Activated T-cell treated with anti-CD3 and anti-CD28 coated beads for 4 hours (primary cell): ENCODE measurements around the gene FRY.

Experiments
- DNase-seq: peaks from one replicate; pipeline ENCODE4 v3.0.0-alpha.2; 2020

FRY gene

DNA sequence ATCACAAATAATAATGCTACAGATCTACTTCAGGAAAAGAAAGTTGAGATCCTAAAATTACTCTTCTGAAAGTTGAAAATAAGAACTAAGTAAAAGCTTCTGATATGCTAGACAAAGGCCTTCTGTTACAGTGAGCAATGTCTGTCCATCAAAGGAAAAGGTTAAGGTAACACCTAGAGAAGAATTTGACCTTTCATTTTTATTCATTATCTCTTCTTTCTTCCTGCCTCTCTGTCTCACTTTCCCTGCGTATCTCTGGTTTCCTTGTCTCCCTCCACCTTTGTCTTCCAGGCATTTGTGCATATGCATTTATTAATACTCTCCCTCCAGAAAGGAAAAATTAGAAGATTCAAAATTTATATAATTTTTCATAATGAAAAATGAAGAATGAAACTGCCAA lies 234.6 kb downstream of the FRY start:
- DNase-seq = no peak

DNA sequence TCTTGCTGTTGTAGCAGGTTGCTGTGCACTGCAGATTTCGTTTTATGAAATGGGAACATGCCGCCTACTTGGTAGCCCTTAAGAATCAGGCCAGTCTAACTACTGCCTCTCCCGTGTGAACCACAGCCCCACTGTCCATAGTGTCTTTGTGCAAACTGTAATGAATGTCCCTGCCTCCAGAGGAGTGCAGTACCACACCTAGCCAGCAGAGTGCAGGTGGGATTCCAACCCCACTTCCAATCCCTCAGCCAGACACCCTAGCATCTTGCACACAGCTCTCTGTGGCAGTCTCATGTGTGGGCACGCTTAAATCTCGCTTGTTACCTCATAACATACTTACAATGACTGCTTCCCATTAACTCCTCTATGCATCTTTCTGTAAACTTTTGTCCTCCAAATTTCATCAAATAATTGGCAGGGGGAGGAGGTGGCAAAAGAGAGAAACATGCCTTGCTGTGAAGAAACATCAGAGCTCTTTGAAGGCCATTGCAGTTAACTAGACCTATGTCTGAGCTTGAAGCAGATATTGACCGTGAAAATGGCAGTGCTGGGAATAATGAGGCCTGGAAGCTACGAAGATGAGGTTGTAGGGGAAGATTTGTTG lies 236.4 kb downstream of the FRY start:
- DNase-seq = peak; percentile 40

DNA sequence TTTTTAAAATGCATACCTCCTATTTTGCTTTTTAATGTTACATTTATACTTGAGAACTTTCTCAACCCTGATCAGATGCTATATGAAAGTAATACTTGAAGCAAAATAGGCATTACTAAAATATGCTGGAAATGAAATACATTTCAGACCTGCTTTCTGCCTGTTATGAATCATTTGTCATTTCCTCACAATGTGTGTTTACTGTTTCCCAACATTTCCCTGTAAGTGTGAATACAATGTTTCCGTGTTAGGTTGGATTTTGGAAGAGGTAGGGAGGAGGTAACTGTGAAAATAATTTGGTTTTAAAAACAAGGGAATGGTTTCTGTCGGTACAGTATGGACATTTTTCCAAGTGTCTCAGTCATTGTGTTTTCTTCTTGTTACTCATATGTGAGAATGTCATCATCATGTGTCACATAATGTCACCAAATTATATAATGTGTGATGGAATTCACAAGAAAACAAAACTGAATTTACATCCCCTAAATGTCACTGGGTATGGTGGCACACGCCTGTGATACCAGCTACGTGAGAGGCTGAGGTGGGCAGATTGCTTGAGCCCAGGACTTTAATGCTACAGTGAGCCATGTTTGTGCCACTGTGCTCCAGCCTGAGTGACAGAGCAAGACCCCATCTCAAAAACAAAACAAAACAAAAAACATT lies 240.6 kb downstream of the FRY start:
- DNase-seq = no peak

DNA sequence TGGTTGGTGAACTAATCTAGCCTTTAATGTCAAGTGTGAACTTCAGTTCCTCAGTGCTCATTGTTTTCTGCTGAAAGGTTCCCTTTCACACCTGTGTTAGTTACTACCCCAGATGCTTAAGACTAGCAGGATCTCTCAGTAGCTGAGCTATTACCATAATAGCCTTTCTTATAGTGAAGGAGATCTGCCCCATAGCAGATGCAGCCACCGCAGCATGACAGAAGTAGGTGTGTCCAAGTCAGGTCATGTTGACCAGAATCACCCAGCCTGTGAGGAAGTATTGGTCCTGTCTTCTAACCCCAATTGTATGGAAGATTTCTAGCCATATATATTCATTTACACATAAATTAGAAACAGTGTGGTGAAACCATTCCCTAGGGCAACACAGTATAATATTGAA lies 246.3 kb downstream of the FRY start:
- no peak for DNase-seq

DNA sequence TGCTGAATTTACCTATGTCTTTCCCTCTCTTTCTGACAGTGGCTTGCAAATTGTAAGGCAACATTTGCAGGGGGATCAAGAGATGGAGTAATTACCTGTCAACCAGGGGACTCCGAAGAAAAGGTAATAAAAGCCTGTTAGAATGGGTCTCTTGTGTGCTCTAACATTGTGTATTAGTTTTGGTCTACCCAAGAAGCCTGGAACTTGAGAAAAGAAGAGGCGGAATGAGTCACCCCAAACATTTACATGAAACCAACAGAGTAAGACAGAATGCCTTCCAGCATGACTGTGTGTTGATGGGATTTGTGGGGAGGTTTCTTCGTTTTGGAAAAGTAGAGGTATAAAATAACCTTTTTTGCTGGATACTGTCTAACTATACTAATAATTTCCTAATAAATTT lies 246.9 kb downstream of the FRY start:
- no peak for DNase-seq

DNA sequence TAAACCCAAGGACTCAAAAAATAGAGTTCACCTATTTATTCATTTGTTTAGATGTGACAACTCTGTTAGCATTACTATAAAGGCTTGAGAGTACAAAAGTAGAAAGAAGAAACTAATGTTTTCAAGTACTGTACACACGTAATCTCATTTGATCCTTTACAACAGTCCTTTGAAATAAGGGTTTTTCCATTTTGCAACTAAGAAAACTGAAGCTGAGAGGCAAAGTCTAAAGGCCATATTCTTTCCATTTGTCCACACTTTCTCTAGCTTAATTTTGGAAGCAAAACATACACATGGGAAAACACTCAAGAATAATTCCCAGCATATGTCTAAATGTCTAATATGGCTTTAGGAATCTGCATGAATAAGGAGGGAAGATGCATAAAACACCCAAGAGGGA lies 249.5 kb downstream of the FRY start:
- DNase-seq = no peak

DNA sequence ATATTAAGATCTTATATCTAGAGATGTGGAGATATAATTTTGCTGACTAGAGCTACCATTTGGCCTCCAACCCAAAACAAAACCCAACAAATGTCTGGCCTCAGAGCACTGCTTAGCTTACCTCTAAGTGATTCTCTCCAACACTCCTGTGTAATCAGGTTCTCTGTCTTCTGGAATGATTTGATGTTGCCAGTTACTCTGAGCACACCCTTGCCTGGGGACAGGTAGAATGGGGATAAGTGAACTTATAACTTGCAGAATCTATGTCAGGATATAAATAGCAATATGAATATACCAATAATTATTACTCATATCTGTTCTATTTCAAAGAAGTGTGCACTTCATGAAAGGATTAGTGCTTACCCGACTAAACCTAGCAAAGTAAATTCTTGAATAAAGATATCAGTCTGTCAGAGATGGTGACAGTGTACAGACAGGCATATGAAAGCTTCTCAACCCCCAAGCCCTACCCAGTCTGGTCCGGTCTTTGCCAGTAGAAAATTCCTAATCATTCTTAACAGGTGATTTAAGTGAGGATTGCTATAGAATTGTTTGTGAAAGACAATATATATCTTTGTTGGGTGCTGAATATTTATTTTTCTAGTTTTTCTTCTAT lies 250.6 kb downstream of the FRY start:
- DNase-seq = no peak

DNA sequence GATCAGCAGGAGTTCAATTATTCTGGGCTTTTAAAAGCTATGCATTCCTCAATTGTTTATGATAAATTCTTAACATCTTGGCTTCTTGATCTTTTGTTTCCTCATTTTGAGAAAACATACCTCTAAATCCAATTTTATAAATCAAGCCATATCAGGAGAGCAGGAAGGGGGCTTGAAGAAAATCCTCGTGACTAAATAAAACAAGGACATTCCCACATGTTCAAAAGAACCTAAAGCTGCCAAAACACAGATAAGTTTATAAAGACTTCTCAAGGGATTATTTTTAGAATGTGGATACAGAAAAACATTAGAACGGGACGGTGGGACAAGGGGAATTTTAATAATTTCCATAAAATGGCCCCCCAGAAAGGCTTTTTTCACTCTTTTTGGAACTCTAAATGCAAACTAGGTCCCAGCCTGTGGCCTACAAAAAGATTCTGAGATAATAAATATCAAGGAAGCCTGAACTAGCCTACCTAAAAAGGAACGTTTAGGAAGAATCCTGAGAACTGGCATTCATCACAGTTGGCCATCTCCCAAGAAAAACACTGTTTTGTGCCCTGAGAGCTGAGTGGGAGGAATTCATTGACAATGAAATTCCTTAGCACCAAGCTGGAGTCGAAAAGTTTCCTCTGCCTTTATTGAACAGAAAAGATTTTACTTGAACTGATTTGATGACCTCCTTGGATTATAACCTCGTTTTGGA lies 253.5 kb downstream of the FRY start:
- no peak for DNase-seq

DNA sequence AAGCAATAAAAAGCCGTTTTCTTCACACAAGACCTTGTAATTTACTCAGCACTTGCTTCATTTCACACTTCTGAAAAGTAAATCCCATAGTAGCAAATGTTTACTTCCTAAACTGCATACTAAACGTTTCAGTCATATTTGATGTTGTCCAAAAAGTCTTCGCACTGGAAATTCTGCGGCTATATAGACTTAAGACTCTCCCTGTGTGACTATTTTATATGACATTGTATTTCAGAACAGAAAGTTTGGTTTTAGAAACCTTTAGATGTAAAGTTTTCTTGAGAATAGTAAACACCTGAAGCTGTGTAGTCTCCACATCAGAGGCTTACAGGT lies 254.0 kb downstream of the FRY start:
- DNase-seq = no peak

DNA sequence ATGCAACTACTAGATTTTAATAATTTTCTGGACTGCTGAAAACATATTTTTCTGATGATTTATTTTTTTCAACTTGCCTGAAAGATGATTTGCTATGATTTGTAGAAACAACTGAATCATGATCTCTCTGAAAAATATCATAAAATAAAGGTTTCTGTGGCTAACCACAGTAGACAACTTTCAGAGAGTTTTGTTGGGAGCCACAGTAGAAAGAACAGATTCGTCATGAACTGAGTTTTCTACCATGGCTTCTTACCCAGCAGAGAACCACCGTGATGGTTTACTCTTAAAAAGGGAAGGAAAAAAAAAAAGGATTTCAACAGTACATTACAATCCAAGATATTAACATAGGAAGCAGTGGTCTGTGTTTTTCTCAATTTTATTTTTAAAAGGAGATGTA lies 265.6 kb downstream of the FRY start:
- no peak for DNase-seq

DNA sequence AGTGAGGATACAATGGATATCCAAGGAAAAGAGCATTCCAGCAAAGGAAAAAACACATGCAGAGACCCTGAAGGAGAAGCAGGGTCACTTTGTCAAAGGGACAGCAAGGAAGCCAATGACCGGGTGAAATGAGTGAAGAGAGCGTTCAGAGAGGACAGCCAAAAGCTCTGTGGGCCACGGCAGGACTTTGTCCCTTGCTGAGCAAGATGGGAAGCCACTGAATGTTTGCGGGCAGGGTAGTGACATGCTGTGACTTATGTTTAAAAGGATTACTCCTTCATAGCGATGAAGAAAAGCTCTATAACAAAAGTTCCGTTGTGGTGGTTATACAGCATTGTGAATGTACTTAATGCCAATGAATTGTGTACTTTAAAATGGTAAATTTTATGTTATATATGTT lies 267.1 kb downstream of the FRY start:
- no peak for DNase-seq

DNA sequence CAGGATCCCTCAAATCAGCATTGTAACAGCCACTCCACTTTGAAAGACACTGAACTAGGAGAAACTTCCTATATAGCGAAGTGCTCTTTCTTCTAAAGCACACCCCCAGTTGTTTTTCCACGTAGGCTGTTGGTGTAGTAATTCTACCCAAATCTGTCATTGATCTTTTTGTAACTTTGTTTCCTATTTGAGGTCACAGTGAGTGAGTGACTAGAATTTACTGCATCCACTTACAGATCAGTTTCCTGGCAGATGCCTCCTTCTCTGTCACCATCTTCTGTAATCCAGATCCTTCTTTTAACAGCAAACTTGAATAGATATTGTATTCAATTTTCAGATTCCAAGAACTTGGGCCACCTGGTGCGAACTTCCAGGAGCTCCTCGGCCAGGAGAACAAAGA lies 268.3 kb downstream of the FRY start:
- DNase-seq = no peak

DNA sequence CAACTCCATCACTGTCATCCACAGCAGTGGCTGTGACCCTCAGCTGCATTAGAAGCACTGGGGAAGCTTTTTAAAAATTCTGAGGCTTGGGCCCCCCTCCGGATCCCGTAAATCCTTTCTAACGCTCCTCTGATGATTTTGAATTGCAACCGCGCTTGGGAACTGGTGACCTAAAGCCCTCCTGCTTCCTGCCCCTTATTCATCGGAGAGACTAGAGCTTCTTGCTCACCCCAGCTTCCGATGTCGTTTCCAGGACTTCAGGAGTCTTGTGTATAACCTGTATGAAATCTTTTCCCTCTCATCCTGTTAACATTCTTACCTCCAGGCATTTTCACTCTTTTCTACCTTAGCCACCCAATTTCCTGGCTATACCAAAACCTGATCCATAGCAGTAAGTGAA lies 268.8 kb downstream of the FRY start:
- no peak for DNase-seq

DNA sequence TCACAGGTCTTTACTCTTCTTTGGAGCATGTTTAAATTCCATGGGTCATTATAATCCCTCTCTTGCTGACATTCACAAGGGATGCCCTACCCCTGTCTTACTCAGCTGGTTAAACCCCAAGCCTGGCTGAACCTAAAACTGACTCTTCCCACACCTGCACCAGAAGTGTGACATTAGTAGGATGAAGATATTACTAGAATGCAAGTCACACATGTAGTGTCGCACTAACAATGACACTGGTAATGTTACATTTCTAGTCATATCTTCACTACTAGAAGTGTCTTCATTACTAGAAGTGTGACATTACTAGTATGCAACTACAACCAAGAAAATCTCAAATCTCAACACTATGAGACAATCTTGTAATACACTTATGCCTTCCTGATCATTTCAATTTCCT lies 269.3 kb downstream of the FRY start:
- no peak for DNase-seq

DNA sequence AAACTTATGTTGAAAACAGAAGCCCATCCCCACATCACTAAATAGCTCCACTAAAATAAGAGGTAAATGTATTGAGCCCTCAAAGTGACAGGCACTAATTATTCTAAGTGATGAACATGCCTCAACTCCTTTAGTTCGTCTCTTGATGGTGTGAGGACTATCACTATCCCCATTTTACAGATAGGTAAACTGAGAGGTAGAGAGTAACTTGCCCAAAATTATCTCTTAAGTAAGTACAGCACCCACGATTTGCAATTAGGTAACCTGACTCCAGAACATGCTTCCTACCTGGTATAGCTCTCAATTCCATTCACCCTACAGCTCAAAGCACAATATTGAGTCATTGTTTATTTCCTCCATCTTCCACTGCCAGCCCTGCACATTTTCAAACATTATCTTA lies 270.9 kb downstream of the FRY start:
- no peak for DNase-seq

DNA sequence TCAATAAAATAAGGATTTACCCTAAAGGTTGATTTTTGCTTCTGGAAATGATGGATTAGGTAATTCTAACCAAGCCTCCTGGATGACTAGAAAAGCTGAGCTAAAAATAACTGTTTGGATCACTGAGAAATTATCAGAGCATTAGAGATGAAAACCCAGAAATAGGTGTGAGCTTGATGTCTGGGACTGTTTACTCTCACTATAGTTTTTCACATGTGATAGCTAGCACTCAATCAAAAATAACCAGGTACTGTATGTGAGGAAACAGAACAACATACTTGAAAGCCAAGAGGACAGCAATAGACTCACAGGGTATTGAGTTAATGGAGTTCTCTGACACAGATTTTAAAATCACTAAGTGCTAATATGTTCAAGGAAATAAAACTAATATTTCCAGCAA lies 274.1 kb downstream of the FRY start:
- no peak for DNase-seq

DNA sequence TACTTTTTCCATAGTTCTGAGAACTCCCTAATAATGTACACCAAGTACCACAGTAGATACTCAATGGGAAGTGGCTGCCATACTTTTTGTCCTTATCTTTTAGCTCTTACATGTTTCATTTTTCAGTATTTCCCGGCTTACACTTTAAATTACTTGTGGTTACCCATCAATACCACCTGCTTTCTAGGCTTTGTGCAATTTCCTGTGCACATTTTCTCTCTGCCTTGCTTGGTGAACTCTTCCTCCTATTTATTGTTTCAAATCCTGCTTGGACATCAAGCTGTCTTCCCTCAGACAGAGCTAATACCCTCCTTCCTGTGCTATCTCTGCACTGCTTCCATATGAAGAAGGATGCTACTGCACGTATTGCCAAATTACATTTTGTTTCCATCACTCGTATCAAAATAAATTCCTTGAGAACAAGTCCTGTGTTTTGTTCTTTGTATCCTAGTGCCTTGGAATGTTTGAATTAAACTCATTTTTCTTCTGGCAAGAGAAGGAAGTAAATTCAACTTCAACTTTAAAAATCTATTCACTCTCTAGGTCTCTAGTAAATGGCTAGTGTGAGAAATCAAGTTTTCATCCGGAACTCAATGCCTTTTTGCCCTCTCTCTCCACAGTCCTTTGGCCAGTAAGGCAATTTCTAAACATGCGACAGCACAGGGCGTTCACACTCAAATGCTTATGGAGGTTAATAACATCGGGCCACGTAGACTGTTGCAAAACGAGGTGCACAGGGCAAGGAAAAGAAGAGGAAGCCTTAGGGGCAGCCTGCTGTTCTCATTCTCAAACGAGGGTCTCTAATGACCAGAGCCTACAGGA lies 277.9 kb downstream of the FRY start:
- no peak for DNase-seq

DNA sequence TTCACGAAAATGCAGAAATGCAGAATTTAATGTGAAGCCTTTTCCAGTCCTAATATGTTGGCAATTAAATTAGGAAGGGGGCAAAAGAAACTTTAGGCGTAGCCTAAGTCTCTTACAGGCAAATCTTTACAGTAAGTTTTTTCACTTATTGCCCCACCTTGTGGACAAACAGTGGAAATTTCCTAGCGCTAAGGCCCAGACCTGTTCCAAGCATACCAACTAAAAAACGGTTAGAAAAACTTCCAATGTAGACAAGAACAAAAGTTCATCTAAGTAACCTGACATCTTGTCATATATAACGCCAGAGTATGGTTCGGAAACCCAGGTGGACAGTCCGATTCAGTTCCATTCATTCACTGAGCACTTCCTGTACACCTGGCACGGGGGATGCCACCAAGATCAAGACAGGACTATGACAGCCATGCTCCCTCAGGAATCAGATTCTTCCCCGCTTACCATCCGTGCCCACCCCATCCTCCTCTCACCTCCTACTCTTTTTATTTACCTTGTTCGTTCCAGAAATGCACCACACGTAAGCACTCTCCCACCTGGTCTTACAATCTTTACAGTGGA lies 278.6 kb downstream of the FRY start:
- DNase-seq = no peak

DNA sequence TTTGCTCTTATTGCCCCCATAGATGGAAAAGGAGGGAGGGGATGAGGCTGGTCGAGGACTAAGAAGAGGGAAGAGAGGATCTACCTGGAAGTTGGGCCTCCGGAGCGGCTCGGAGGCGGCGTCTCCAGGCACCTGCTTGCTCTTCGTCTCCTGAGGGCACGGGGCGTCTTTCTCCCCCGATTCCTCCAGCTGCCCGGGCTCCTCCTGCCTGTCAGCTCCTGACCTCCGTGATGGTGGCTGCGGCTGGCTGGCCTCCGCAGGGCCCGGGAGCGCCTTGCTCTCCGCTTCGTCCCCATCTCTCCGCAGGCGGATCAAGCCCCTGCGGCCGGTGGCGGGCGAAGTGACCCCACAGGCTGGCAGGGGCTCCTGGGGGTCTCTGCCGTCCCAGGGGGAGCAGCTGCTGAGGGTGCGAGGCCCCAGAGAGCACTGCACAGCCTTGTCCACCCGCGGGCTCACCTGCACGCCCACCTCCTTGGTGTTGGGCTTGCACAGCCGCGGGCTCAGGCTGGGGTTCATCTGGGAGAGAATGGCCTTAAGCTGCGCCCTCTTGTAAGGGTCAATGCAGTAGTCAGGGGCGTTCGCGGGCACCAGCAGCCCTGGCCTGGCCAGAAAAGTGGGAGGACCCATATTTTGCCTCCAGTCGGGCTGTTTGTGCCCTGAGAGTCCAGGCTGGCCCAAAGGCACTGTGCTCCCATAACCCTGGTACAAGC lies 279.8 kb downstream of the FRY start:
- DNase-seq = no peak

DNA sequence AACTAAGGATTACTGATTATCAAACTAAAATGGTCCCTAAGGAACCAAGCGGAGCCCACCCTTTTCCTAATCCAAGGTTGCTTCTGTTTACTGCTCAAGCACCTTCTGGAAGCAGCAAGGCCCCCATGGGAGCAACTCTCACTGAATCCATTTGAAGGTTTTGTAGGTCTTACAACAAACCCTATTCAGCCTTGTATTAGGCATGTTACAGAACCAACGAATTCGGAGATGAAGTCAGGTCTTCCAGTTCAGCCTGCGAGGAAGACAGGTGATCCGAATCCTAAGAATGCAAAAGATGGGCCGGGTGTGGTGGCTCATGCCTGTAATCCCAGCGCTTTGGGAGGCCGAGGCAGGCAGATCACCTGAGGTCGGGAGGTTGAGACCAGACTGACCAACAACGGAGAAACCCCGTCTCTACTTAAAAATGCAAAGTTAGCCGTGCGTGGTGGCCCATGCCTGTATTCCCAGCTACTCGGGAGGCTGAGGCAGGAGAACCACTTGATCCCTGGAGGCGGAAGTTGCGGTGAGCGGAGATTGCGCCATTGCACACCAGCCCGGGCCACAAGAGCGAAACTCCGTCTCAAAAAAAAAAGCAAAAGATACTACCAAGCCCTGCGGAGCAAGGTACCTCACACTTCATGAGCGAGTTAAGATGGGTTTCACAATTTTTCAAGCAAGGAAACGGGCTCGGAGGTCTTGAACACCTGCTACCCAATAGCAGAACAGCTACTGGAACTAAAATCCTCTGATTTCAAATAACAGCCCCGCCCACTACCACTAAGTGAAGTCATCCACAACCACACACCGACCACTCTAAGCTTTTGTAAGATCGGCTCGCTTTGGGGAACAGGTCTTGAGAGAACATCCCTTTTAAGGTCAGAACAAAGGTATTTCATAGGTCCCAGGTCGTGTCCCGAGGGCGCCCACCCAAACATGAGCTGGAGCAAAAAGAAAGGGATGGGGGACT lies 283.0 kb downstream of the FRY start:
- peak; percentile 60 for DNase-seq
